A549 (cell line): ENCODE results near the gene PDLIM5. TPM values are rescaled to one million over a fixed set of nuclear protein-coding genes. Genes with fewer than 3 reads are reported as not detected.
A peak's percentile ranks its signal among the peaks of the same experiment; 100 is the strongest.

Experiments
- ATAC-seq, 2 experiments: fragments of 200-7000 bp in 1 of 2; fragments of >200 bp in 1 of 2; cut with Nextera tagmentation in 1 of 2; cut with Tn5 transposase in 1 of 2; 3 replicates each; pipeline versions ENCODE4 v1.8.0 to v1.9.1; 2018 to 2020; ENCODE audit warnings: mild to moderate bottlenecking in 1 of 2, moderate library complexity in 1 of 2
- CTCF ChIA-PET: fragments of 300-600 bp; sonication (Branson Sonifier 250); formaldehyde crosslinking; extraction: SDS; loops from one replicate; lab custom pipeline; 2021; ENCODE audit warnings: antibody characterized with exemption, inconsistent platforms; lab: Yijun Ruan, JAX
- POLR2A ChIA-PET: fragments of 350-600 bp; formaldehyde crosslinking; extraction: SDS; loops from one replicate; lab custom pipeline; 2021; ENCODE audit warnings: antibody characterized with exemption, inconsistent platforms; lab: Yijun Ruan, JAX
- DNase-seq, 2 experiments: peaks; one replicate each; pipeline versions ENCODE4 v3.0.0 to v3.0.0-alpha.2; 2011 to 2016; ENCODE audit warnings: low read depth in 1 of 2, low spot score in 1 of 2
- FAIRE-seq: peaks from 2 replicates; lab custom pipeline; 2011; peaks lifted over from hg19 to GRCh38; lab: Jason Lieb, UNC
- H3K27ac ChIP-seq, 2 experiments: fragments of >200 bp; sonication (Bioruptor Twin); formaldehyde crosslinking; 3 replicates each; pipeline ENCODE4 v1.5.1; 2016 to 2017
- H3K4me1 ChIP-seq: fragments of >200 bp; sonication (Bioruptor Twin); formaldehyde crosslinking; 3 replicates; pipeline ENCODE4 v1.6.1; 2016
- H3K4me2 ChIP-seq: fragments of >200 bp; sonication (Bioruptor Twin); formaldehyde crosslinking; 3 replicates; pipeline ENCODE4 v1.6.1; 2016
- H3K4me3 ChIP-seq: fragments of >200 bp; sonication (Bioruptor Twin); formaldehyde crosslinking; 3 replicates; pipeline ENCODE4 v1.5.1; 2016
- H3K9me3 ChIP-seq: fragments of >200 bp; sonication (Bioruptor Twin); formaldehyde crosslinking; 3 replicates; pipeline ENCODE4 v1.6.1; 2016
- ATOH8 ChIP-seq: fragments of 250-450 bp; sonication (Bioruptor Pico); IDR thresholded peaks from 2 replicates; pipeline ENCODE4 v1.5.0; 2020; ENCODE audit warnings: low read depth, mild to moderate bottlenecking, moderate library complexity
- BHLHE40 ChIP-seq: IDR thresholded peaks from 2 replicates; pipeline ENCODE4 v1.6.1; 2012; ENCODE audit warnings: low read depth, low read length, inconsistent platforms
- CEBPB ChIP-seq, 2 experiments: fragments of >200 bp in 1 of 2; sonication (Bioruptor Twin) in 1 of 2; formaldehyde crosslinking in 1 of 2; IDR thresholded peaks; 2 replicates each; pipeline ENCODE4 v1.6.1; 2012 to 2016
- CHD4 ChIP-seq: fragments of 200-600 bp; sonication (generic); IDR thresholded peaks from 2 replicates; pipeline ENCODE4 v1.6.1; 2016; ENCODE audit warnings: antibody characterized with exemption, mild to moderate bottlenecking, borderline replicate concordance
- CTCF ChIP-seq: fragments of >200 bp; sonication (Bioruptor Twin); formaldehyde crosslinking; IDR thresholded peaks from 3 replicates; pipeline ENCODE4 v1.5.1; 2016
- E2F6 ChIP-seq: IDR thresholded peaks from 2 replicates; pipeline ENCODE4 v1.6.1; 2012; ENCODE audit warnings: low read depth, borderline replicate concordance
- EHF ChIP-seq: fragments of 250-450 bp; sonication (Bioruptor Pico); IDR thresholded peaks from 2 replicates; pipeline ENCODE4 v1.5.0; 2020; ENCODE audit warnings: mild to moderate bottlenecking
- EHMT2 ChIP-seq: fragments of 200-600 bp; sonication (generic); IDR thresholded peaks from 2 replicates; pipeline ENCODE4 v1.6.1; 2016; ENCODE audit warnings: antibody characterized with exemption, low read depth, mild to moderate bottlenecking, moderate library complexity
- EP300 ChIP-seq, 2 experiments: fragments of >200 bp; sonication (Bioruptor Twin); formaldehyde crosslinking; IDR thresholded peaks; 2 replicates in 1 of 2; 3 replicates in 1 of 2; pipeline ENCODE4 v1.6.1; 2016 to 2017
- FOSL2 ChIP-seq, 2 experiments: fragments of 450-650 bp in 1 of 2; fragments of >200 bp in 1 of 2; sonication (Bioruptor Twin) in 1 of 2; formaldehyde crosslinking; IDR thresholded peaks; 2 replicates each; pipeline versions ENCODE4 v1.5.0 to v1.6.1; 2016 to 2020; ENCODE audit warnings: mild to moderate bottlenecking in 1 of 2, moderate library complexity in 1 of 2
- FOXS1 ChIP-seq: fragments of 250-450 bp; sonication (Bioruptor Pico); IDR thresholded peaks from 2 replicates; pipeline ENCODE4 v1.5.0; 2020; ENCODE audit warnings: mild to moderate bottlenecking, moderate library complexity
- GATA3 ChIP-seq: IDR thresholded peaks from 2 replicates; pipeline ENCODE4 v1.6.1; 2012; ENCODE audit warnings: borderline replicate concordance
- HDAC2 ChIP-seq: fragments of 200-600 bp; sonication (generic); IDR thresholded peaks from 2 replicates; pipeline ENCODE4 v1.6.1; 2016
- HEYL ChIP-seq: fragments of 250-450 bp; sonication (Bioruptor Pico); IDR thresholded peaks from 2 replicates; pipeline ENCODE4 v1.8.0; 2021; ENCODE audit warnings: mild to moderate bottlenecking, moderate library complexity
- HOXB13 ChIP-seq: fragments of 250-450 bp; sonication (Bioruptor Pico); IDR thresholded peaks from 2 replicates; pipeline ENCODE4 v1.5.0; 2020; ENCODE audit warnings: low read depth, mild to moderate bottlenecking, moderate library complexity
- JUN ChIP-seq, 2 experiments: fragments of >200 bp; sonication (Bioruptor Twin); formaldehyde crosslinking; IDR thresholded peaks; 2 replicates in 1 of 2; 3 replicates in 1 of 2; pipeline ENCODE4 v1.6.1; 2016 to 2017
- KDM1A ChIP-seq: fragments of 200-600 bp; sonication (generic); IDR thresholded peaks from 2 replicates; pipeline ENCODE4 v1.6.1; 2016; ENCODE audit warnings: low read depth, mild to moderate bottlenecking
- MAFK ChIP-seq: fragments of 450-650 bp; IDR thresholded peaks from 2 replicates; pipeline ENCODE4 v1.6.1; 2014; ENCODE audit not compliant: partially characterized antibody
- PBX3 ChIP-seq: IDR thresholded peaks from 2 replicates; pipeline ENCODE4 v1.6.1; 2012
- RAD21 ChIP-seq, 2 experiments: fragments of >200 bp in 1 of 2; sonication (Bioruptor Twin) in 1 of 2; formaldehyde crosslinking in 1 of 2; IDR thresholded peaks in 1 of 2; conservative IDR thresholded peaks in 1 of 2; 2 replicates in 1 of 2; 3 replicates in 1 of 2; pipeline ENCODE4 v1.6.1; 2012 to 2018; ENCODE audit warnings: inconsistent platforms in 1 of 2
- TFCP2L1 ChIP-seq: fragments of 250-450 bp; sonication (Bioruptor Pico); IDR thresholded peaks from 2 replicates; pipeline ENCODE4 v1.5.0; 2021; ENCODE audit warnings: mild to moderate bottlenecking
- WGBS: methylation state at CpG from one replicate; pipeline ENCODE4 v1.1.6; 2017; ENCODE audit errors: missing lambda C conversion rate; 5-methylcytosine and 5-hydroxymethylcytosine counted together
- polyA plus RNA-seq, 4 experiments: library from polyadenylated mRNA; depleted of rRNA in 3 of 4; stranded (reverse); fragments of >200 nt; fragmentation: RNase III in 1 of 4; extraction: RNeasy Plus Mini Kit Qiagen cat#74134 plus additional on column Dnase treatment in 1 of 4; gene quantifications; 2 replicates in 3 of 4; 3 replicates in 1 of 4; pipeline ENCODE4 v1.2.3, GENCODE V29; 2011 to 2017

The PDLIM5 gene
- polyA plus RNA-seq, 2 of the 4 experiments (the other 2 are of a cell fraction) = 54.2 to 242 TPM

- TF ChIP-seq FOXS1 = no peak
- no peak for TF ChIP-seq BHLHE40
- TF ChIP-seq, all 56 proteins: peak for 0
Measured at GRCh38 chr4:94454405-94454804, 2.7 kb downstream of the PDLIM5 start (continued).

GRCh38 chr4:94455081-94455480 lies 3.3 kb downstream of the PDLIM5 start:
- Histone ChIP-seq H3K4me1 (peaks cover 52% of the 10 kb centered on the region), H3K9me3 (no peaks in the 10 kb centered on the region), H3K27ac (peak overlapping the region; percentile 70 to 85; a peak in 4 of 6 replicates), H3K4me2 (peak overlapping the region; percentile 85), H3K4me3 (peak overlapping the region; percentile 87)
- FAIRE-seq = no peak
- DNase-seq = peak; percentile 21 to 60
- WGBS = 9% methylated on average over 3 of the region's 3 CpGs
- CTCF ChIA-PET = interaction anchor here (0.9 to 2.2 kb wide), 2 partner anchors 19 to 48 kb away, joined by 3 to 6 read pairs; no protein-coding TSS in a partner anchor
- POLR2A ChIA-PET = no interaction called here
- ATAC-seq = no peak
- TF ChIP-seq EP300 (IDR thresholded peaks at IDR 0.05) (no peak), CEBPB (IDR thresholded peaks at IDR 0.05) (peak; percentile 15 to 48; a peak in 2 of 4 replicates), FOSL2 (IDR thresholded peaks at IDR 0.05) (no peak), FOSL2 (CRISPR knock-in tag; IDR thresholded peaks at IDR 0.05) (peak; percentile 13; the same call in 1 of the 2 replicates)

- Histone ChIP-seq H3K4me1 (peaks cover 73% of the 10 kb centered on the region), H3K9me3 (no peaks in the 10 kb centered on the region), H3K4me3 (0 out of 3 replicates have a peak overlapping the region, but pooled peaks have one; percentile 10), H3K27ac (peak overlapping the region; percentile 47 to 58; a peak in 5 of 6 replicates), H3K4me2 (peak overlapping the region; percentile 74)
- CTCF ChIA-PET = no interaction called here
- TF ChIP-seq CTCF = no peak
- TF ChIP-seq EP300 (IDR thresholded peaks at IDR 0.05) = no peak
- TF ChIP-seq ATOH8 (CRISPR knock-in tag) = no peak
- TF ChIP-seq GATA3 = no peak
- no peak for TF ChIP-seq TFCP2L1 (CRISPR knock-in tag)
- TF ChIP-seq HEYL = no peak
- no peak for TF ChIP-seq EHF
- no peak for TF ChIP-seq EHMT2
- TF ChIP-seq JUN (IDR thresholded peaks at IDR 0.05) = no peak
- no peak for TF ChIP-seq RAD21 (conservative IDR thresholded peaks at IDR 0.05 in 1 of 2, IDR thresholded peaks at IDR 0.05 in 1 of 2)
- TF ChIP-seq HOXB13 (CRISPR knock-in tag) = no peak
- TF ChIP-seq MAFK = no peak
- no peak for TF ChIP-seq E2F6
- TF ChIP-seq BHLHE40 = no peak
- no peak for TF ChIP-seq PBX3
- TF ChIP-seq HDAC2 = no peak
- no peak for TF ChIP-seq FOSL2 (IDR thresholded peaks at IDR 0.05)
- TF ChIP-seq FOSL2 (CRISPR knock-in tag; IDR thresholded peaks at IDR 0.05) = no peak
- no peak for TF ChIP-seq CHD4
- TF ChIP-seq KDM1A = no peak
- ATAC-seq (peak in 1 of 2 experiments; percentile 28; a peak in 2 of 6 replicates), DNase-seq (no peak), FAIRE-seq (no peak)
- POLR2A ChIA-PET = no interaction called here
- WGBS = 0% methylated on average over 1 of the region's 1 CpG
Measured at GRCh38 chr4:94457692-94458106, 6.0 kb downstream of the PDLIM5 start.
